GM18951 (cell line): Measurements from ENCODE around the gene NXN.

Source experiments
- POLR2A ChIP-seq: IDR thresholded peaks from 4 replicates; pipeline ENCODE4 v1.6.1; 2011; ENCODE audit warnings: mild to moderate bottlenecking; ENCODE audit not compliant: insufficient read length, insufficient read depth; ENCODE audit errors: extremely low read depth
- in situ Hi-C: fragments of 300-500 bp; cut with MboI; formaldehyde crosslinking; loops from one replicate; pipeline ENCODE4 v1.12.0; 2022; ENCODE audit warnings: low sequenced_read_pairs, mixed read lengths, inconsistent platforms; ENCODE audit not compliant: unreplicated experiment

NXN gene

DNA sequence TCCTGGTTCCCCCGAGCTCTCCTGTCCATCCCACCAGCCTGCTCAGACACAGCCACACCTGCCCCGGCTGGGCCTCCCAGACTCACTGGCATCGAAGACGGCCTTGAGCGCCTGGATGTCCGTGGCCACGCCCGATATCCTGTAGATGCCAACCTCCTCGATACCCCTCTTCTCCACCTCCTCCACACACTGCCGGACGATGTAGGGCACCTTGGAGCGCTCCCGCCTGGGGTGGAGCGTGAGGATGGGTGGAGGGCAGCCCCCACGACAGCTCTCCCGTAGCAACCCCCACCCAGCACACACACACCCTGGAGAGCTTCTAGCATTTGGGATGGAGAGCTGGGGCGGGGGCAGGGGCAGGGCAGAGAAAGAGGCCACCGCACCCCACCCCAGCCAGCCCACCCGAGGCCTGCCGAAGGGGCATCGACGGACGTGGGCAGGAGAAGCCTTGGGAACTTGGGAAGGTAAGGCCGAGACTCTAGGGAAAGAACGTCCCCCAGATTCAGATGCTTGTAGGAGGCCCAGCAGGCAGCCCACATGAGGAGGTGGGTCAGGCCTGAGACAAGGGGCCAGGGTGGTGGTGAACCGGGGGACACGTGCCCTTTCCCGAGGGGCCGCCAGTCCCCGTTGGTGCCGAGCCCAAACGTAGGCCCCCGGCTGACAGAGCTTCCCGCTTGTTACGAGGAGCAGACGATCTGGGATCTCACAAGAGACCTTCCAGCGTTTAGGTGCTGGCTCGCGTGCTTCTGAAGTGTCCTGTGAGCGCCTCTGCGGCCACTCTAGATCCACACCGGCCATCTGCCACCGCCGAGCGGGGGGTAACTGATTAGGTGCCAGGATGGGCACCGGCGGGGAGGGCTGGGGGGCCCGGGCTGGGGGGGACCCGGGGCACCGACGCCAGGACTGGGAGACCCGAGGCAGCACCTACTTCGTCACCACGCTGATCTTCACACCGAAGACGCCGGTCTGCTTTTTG is 32.5 kb upstream of the NXN start:
- TF ChIP-seq POLR2A = no peak
- in situ Hi-C loops = no loop called here

DNA sequence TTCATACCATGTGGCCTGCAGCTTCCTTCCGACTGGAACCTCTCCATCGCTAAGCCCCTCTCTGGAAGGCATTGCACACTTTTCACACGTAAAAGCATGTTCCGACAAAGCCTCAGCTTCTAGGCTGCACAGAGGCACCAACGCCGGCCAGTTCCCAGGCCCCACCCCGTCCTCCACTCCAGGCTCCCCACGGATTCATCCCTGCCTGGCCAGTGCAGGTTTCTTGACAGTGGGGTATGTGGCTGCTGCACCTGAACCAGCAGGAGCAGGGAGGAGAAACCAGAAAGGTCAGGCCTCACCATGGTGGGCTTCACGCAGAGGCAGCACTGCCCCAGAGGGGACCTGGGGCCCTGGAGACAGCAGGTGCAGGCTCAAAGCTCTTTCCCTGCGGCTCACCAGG is 31.6 kb upstream of the NXN start:
- TF ChIP-seq POLR2A = no peak
- in situ Hi-C loops = no loop called here

DNA sequence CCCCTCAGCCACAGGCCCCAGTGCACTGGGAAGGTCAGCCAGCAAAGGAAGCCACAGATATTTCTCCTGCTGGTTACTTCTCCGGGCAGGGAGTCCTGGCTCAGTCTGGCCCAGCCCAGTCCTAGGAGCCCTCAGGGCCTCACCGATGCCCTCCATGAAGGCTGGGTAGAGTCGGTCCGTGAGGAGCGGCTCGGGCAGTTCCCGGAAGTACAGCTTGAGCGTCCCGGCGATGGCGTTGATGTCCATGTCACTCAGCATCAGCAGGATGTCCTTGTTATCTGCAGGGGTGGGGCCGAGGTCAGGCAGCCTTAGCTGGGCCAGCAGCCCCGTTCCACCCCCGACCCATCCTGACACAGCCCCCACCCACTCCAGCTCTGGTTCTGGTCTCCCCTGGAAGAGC is 31.0 kb upstream of the NXN start:
- in situ Hi-C loops = no loop called here
- TF ChIP-seq POLR2A = no peak

DNA sequence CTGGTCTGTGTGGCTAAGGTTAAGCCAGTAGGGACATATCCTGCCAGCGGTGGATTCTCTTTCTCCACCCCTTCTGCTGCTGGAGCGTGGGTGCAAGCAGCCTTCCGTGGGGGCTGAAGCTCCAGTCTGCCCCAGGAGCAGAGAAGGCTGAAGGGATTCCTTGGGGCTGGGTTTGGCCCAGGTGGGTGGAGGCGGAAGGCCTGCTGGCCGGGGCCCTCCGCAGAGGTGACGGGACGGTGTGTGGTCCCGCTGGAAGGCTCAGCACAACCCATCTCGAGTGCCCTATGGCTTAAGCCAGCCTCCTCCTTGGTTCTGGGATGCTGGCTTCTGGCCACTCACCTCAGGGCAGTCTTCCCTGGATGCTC is 30.5 kb upstream of the NXN start:
- in situ Hi-C loops = no loop called here
- no peak for TF ChIP-seq POLR2A

DNA sequence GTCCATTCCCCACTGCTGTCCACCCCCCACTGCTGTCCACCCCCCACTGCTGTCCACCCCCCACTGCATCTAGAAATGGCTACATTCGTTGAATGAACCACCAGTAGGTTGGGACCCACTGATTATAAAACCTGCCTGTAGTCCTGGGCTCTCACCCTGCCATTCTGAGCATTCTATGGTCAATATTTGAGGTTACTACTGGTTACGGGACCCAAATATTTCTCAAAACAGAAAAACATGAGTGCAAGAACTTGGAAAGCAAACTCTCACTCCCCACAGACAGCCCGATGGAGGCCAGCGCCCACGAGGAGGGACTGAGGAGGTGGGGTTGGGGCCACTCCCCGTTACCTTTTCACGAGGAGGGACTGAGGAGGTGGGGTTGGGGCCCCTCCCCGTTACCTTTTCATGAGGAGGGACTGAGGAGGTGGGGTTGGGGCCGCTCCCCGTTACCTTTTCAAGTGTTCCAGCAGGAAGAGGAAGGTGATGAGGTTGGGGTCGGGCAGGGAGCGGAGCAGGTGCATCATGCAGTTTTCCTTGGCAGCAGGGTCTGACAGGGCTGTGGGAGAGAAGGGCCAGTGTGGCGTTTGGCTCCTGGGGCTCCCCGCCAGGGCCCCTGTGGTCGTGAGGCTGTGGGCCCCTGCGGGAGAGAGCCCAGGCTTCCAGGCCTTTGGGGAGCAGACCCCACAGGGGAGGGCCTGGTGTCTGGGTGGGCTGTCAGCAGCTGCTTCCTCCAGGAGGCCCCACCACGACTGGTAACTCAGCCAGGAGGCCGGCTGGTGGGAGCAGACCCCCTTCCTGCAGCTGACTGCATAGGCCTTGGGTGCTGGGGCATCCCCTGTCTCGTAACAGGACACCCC is 29.9 kb upstream of the NXN start:
- in situ Hi-C loops = no loop called here

DNA sequence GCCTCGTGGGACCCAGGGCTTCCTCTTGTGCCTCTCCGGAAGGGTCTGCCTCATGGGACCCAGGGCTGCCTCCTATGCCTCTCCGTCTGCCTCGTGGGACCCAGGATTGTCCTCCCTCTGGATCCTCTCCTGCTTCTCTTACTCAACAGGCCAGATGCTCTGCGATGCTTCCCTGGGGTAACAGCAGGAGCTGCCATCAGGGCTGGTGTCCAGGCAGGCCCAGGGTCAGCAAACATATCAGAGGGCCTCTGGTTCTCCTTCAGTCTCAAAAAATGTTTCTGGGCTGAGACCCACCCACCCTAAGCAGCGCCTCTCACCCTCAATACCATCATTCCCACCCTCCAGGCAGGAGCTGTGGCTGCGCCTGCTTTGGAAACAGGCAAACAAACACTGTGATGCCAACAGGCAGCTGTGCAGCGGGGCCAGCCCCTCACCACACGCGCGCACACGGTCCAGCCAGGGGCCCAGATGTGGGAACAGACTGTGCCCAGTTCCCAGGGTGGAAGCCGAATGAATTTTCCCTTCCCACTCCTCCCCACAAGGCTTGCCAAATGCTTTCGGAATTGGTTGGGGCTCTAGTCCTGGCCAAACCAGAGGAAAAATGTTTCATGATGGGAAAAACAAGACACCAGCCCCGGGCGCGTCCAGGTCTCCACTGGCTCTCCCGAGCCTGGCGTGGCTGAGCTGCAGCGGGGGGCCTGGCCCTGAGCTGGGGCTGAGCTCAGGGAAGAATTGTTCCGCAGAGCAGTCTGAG is 28.6 kb upstream of the NXN start:
- in situ Hi-C loops = no loop called here
- TF ChIP-seq POLR2A = no peak

More for the DNA sequence above, 29.9 kb upstream of the NXN start:
- no peak for TF ChIP-seq POLR2A

DNA sequence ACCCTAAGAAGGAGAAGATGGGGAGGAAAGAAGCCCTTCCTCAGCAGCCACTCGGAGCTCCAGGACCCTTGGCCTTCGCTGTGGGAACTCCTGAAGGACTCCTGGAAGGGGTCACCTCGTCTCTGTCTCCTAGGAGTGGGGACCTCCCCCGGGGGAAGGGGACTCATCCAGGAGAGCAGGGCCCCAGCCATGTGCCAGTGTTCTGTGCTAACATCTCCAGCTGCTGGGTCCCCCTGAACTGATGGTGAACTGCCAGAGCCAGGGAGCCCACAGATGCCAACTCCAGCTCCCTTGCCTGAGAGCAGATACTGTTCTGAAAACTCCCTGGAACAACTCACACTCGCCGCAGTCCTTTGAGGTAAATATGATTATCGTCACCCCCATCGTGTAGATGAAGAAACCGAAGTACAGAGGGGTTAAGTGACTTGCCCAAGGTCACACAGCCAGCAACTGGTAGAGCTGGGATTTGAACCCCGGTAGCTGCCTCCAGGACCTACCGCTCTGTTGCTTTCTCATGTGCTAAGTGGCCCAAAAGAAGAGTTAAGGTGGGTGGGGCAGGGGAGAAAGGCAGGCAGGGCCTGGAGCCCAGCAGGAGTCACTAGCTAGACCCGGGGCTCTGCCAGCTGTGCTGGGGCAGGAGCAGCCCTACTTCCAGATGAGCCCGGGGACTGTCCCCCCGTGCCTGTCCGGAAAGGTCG is 27.9 kb upstream of the NXN start:
- in situ Hi-C loops = no loop called here
- no peak for TF ChIP-seq POLR2A

DNA sequence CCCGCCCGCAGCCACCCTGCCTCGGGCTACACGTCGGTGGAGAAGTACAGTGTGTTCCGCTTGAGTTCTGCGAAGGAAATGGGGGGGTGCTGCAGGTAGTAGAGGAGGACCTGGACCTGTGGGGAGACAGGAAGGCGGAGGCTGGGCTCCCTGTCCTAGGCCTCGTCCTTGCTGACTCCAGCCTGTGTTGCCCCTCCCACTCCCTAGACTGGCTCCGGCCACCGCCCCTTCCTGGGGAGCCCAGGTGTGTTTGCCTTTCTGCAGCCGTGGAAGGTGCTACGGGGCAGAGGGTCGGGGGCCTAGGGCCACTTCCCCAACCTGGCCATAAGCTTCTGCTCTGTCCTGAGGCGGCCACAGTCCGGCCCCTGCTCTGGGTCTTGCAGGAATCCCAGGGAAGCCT is 26.5 kb upstream of the NXN start:
- no peak for TF ChIP-seq POLR2A
- in situ Hi-C loops = no loop called here

DNA sequence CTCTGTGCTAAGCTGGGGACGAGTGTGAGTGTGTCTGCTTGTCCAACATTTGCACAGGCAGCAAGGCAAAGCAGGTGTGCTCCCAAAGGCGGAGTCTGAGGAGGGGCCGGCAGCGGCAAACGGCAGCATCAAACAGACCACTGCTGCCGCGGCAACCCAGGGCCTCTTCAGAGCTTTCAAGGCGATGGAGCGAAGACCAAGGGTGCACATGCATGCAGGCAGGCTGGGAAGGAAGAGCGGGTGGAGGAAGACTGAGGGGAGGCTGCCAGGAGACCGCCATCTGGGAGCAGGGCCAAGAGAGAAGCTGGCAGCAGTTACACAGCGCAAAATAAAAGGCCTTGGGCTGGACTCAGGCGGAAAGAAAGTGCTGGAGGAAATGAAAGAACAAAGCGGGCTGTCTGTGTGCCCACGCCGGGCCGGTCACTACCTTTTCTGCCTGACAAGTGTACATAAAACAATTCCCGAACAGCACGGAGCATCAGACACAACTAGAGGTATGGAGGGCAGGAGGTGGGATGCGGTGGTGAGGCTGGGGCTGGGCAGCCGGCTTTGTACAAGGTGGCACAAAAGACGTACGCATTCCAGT is 25.9 kb upstream of the NXN start:
- in situ Hi-C loops = no loop called here
- no peak for TF ChIP-seq POLR2A

DNA sequence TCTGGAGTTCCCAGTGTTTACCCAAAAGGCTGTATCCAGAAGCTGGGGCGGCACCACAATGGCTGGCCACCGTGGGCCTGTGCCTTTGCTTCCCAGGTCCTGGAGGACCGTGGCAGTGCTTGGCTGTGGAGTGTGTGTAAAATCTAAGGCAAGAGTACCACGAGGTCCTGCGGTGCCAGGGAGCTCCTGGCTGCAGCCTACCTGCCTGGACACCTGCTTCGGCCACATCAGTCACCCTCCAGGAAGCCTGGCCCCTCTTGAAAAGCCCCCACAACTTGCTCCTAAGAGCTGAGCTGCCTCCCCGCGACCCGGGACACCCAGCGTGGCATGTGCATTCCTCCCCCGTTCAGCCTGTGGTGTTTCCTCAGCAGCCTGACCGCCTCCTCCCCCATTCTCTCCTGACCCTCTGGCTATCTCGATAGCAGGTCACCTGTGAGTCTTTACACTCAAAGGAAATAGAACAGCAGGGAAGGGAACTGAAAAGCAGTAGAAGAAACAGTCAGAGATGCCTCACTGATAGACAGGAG is 25.3 kb upstream of the NXN start:
- TF ChIP-seq POLR2A = no peak
- in situ Hi-C loops = no loop called here

DNA sequence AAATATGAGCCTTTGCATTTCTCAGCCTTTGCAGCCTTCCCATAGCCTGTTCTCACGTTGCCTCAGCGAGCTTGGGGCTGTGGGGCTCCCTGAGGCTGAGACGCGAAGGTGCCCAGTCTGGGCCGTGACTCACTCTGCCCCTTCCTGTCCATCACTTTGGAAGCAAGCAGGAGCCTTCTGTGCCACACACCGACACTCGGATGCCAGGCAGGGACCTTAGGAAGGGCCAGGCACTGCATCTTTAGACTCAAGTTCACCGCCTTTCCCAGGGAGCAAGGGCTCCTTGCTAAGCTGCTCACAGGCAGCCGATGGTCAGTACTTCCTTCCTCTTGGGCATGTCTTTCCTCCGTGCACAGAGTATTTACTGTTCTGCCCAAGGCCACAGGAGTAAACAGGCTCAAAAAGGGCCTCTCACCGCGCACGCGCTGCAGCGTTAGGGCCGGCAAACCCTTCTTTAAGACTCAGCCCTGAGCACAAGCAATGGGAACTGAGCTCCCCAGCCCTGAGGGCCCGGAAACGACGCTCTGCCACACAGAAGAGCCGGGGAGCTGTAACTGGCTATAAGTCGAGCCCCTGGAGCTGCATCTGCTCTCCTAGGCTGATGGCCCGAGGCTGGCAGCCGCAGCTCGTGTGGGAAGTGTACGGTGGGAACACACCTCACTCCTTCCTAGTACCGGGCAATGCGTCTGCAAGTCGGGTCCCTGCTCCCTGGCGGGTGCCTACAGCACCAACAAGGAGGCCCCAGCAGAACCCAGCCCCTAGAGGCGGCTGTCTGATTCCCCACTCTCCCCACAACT is 24.6 kb upstream of the NXN start:
- TF ChIP-seq POLR2A = no peak
- in situ Hi-C loops = no loop called here

DNA sequence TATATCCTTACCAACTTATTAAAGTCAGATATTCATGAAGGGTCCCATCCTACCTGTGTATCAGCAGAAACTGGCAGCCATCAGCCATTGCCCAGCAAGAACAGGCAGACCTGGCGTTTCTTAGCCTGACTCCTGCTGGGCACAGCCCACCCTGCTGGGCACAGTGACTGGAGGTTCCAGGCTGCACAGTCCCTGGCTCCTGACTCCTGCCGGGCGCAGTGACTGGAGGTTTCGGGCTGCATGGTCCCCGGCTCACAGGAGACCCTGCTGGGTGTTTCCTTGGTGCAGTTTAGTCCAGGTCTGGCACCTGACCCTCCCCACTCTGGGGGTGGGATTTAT is 24.0 kb upstream of the NXN start:
- TF ChIP-seq POLR2A = no peak
- in situ Hi-C loops = no loop called here
